HG03378 (cell line): Measurements from ENCODE around the gene PLEKHA4.
"Not testable (repeated sequence)": the region's sequence is repeated elsewhere in the genome, so short reads cannot be mapped to it uniquely, and the experiment has no call there.

Source experiments
- ATAC-seq: cut with Tn5 transposase; IDR thresholded peaks from one replicate; pipeline ENCODE4 v1.9.1; 2021; ENCODE audit warnings: mild to moderate bottlenecking, moderate library complexity; ENCODE audit not compliant: unreplicated experiment

The PLEKHA4 gene

DNA sequence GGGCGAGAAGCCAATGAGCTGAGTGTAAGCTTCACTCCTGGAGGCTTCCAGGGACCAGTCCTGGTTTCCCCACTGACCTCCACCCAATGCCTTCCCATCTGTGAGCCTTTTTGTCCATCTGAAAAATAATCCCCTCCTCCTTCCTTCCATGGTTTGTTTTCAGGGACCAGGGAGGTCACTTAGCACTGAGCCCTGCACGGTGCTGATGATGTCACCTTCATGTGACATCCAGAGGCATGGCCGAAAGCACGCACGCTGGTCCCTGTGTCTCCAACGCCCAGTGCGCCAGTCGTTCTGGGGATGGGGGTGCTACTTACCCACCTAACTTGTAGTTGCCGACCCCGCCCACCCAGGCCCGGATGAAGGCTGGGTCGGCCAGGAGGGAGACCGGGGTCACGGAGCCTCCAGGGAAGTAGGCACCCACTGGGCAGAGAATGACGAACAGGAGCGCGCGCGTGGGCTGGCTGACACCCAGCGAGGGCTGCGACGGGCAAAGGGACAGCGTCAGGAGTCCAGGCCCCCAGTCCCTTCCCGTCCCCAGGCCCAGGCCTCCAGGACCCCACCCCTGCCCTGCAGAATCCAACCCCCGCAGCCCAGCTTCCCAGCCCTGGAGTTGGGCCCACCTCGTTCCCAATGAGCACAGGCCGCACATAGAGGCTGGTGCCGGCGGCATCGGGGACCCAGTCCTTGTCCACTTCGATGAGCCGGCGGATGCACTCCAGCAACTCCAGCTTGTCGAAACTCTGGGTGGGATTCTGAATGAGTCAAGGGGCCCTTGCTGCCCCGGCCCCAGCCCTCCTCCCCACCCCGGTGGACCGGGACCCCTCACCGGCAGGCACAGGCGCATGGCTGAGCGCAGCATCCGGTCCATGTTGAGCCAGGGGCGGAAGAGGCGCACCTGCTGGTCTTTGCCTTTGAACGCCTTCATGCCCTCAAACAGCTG lies 68.8 kb downstream of the PLEKHA4 start:
- ATAC-seq, result no peak

DNA sequence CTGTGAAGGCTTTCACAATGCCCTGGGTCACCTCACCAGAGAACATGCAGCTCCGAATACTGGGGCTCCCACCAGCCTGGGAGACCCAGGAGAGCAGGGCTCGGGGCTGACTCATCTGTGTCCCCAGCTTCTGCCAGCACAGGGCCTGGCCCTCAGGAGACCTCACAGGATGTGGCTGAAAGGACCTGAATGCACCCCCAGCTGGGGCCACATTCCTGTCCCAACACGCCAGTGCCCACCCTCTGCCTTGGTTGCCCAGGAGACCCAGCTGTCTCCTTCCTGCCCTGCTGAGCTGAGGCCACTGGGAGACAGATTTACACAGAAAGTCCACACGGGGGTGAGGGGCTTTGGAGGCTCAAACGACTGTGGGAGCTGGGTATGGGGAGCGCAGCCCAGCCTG lies 69.5 kb downstream of the PLEKHA4 start:
- no peak for ATAC-seq

- no peak for ATAC-seq
These were observed 71.3 kb downstream of the PLEKHA4 start for GRCh38 chr19:48797103-48797502.

- ATAC-seq, result no peak
These were observed 71.9 kb downstream of the PLEKHA4 start for GRCh38 chr19:48796298-48797083.

DNA sequence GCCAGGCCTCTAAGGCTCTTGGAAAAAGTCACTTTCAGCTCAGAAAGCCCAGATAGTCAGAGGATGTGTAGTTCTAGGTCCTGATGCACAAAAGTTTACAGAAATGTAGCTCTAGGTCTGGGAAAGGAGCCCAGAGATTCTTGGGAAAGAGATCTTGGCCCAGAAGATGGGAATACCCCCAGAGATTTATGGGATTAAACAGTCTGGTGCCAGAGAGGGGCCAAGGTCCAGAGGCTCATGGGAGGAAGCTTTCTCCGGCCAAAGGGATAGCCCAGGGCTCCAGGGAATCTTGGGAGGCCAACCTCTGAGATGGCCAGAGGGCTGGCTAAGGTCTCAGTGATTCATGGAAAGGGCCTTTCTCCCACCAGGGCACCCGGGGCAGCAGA lies 72.7 kb downstream of the PLEKHA4 start:
- ATAC-seq, result no peak

GRCh38 chr19:48795055-48795684 lies 73.2 kb downstream of the PLEKHA4 start:
- peak; percentile 62 for ATAC-seq

DNA sequence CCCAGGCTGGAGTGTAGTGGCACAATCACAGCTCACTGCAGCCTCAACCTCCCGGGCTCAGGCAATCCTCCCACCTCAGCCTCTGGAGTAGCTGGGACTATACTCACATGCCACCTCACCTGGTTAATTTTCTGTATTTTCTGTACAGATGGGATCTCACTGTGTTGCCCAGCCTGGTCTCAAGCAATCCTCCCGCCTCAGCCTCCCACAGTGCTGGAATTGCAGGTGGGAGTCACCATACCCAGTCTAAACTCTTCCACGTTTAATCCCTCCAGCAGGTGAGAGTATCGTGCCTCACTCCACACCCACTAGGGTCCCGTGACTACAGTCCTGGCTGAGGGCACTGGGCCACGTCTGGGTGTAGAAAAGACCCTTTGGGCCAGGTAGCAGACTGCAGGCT lies 74.1 kb downstream of the PLEKHA4 start:
- ATAC-seq, result no peak

DNA sequence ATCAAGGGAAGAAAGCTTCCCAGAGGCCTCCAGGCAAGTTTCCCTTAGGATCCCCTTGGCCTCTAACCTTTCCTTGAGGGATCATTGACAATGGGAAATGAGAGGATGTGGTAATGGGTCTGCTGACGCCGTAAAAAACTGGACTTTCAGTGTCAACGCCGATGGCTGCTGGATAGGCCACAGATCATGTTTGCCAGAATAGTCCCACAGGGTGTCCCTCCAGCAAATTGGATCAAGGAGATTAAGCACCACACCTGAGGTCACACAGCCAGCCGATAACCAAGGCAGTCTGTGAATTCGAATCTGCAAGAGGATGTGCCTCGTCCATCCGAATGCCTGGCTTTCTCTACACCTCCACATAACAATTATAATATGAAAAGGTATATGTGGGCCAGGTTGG lies 75.1 kb downstream of the PLEKHA4 start:
- no peak for ATAC-seq

GRCh38 chr19:48787331-48787730 lies 81.1 kb downstream of the PLEKHA4 start:
- ATAC-seq, result not testable (repeated sequence)
